HG03439 (cell line): ENCODE results near the gene SREBF1.

Source experiments
- ATAC-seq: cut with Tn5 transposase; IDR thresholded peaks from one replicate; pipeline ENCODE4 v1.9.1; 2021; ENCODE audit warnings: mild to moderate bottlenecking, moderate library complexity; ENCODE audit not compliant: unreplicated experiment

Gene SREBF1

GRCh38 chr17:17842111-17842876 is 5.5 kb upstream of the SREBF1 start:
- no peak for ATAC-seq

GRCh38 chr17:17841601-17842025 is 4.8 kb upstream of the SREBF1 start:
- ATAC-seq: no peak

GRCh38 chr17:17840751-17841591 is 4.2 kb upstream of the SREBF1 start:
- ATAC-seq: no peak

- peak; percentile 45 for ATAC-seq
Measured at GRCh38 chr17:17839791-17840707, 3.3 kb upstream of the SREBF1 start.

- no peak for ATAC-seq
Measured at GRCh38 chr17:17837966-17838962, 1.5 kb upstream of the SREBF1 start.

GRCh38 chr17:17837380-17837821 is 615 bp upstream of the SREBF1 start:
- no peak for ATAC-seq

GRCh38 chr17:17836250-17836817 is 452 bp downstream of the SREBF1 start:
- peak; percentile 75 for ATAC-seq

GRCh38 chr17:17835415-17836249 is 1.2 kb downstream of the SREBF1 start:
- ATAC-seq: no peak

- ATAC-seq: no peak
Measured at GRCh38 chr17:17834974-17835373, 1.8 kb downstream of the SREBF1 start.

- ATAC-seq: no peak
Measured at GRCh38 chr17:17833658-17834357, 3.0 kb downstream of the SREBF1 start.

GRCh38 chr17:17832032-17832363 is 4.8 kb downstream of the SREBF1 start:
- no peak for ATAC-seq

- no peak for ATAC-seq
Measured at GRCh38 chr17:17831208-17832031, 5.4 kb downstream of the SREBF1 start.

GRCh38 chr17:17830740-17831207 is 6.0 kb downstream of the SREBF1 start:
- no peak for ATAC-seq

- no peak for ATAC-seq
Measured at GRCh38 chr17:17830269-17830567, 6.6 kb downstream of the SREBF1 start.

- ATAC-seq: no peak
Measured at GRCh38 chr17:17827826-17828621, 8.8 kb downstream of the SREBF1 start.
